Activated T-helper 9 cell treated with anti-CD3 and anti-CD28 coated beads, Interleukin-2, amount 50 U/mL, for 16 hours (primary cell): ENCODE data around the gene PARP15.
"Not testable (repeated sequence)": the region's sequence is repeated elsewhere in the genome, so short reads cannot be mapped to it uniquely, and the experiment has no call there.

Source experiments
- DNase-seq: peaks from one replicate; pipeline ENCODE4 v3.0.0-alpha.2; 2020; ENCODE audit warnings: low read depth

Gene PARP15

GRCh38 chr3:122668930-122669730 is 91.7 kb downstream of the PARP15 start:
- no peak for DNase-seq

DNA sequence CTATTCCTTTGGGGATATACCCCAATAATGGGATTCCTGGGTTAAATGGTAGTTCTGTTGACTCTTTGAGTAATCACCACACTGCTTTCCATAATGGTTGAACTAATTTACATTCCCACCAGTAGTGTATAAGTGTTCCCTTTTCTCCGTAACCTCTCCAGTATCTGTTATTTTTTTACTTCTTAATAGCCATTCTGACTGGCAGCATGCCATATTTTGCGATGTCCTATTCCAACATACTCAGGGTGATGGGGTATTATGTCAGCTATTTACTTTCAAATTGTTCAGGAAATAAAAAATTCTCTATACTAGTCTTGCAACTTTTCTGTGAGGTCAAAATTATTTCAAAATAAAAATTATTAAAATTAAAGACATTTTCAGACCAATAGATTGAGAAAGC is 94.1 kb downstream of the PARP15 start:
- no peak for DNase-seq

- no peak for DNase-seq
Observed at GRCh38 chr3:122674339-122674738, 96.9 kb downstream of the PARP15 start.

- DNase-seq: no peak
Observed at GRCh38 chr3:122676759-122677158, 99.3 kb downstream of the PARP15 start.

DNA sequence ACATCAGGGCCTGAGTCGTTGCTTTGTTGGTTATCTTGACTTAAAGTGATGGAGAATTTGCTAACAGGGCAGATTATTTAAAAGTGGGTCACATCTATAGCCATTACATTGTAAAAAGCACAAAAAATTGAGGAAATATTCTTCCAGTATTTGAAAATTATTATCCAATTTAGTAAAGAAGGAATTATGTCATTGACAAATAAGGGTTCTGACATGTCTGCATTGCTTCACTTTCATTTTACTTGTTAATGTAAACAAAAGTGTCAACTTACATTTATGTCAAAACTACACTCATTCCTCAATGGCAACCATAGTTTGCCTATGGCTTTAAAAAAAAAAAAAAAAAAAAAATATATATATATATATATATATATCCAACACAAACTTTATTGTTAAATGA is 99.8 kb downstream of the PARP15 start:
- no peak for DNase-seq

DNA sequence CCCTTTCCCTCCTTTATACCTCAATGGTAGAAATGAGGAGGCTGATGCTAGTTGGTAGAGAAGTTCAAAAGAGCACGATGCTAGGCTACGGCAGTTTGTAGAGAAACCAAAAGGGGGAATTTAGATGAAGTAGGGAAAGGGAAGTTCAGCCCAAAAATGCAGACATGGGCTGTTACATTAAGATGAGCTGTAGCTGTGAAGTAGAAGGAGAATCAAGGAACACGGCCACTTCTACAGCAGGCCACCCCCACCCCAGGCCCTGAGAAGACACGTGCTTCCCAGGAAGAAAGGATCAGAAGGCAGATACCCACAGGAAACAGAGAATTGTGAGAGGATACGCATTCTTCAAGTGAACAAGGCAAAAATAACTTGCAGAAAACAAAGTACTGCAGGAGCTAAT is 101.1 kb downstream of the PARP15 start:
- no peak for DNase-seq

GRCh38 chr3:122679085-122679881 is 101.8 kb downstream of the PARP15 start:
- DNase-seq: peak; percentile 66

- no peak for DNase-seq
Observed at GRCh38 chr3:122679882-122680474, 102.5 kb downstream of the PARP15 start.

GRCh38 chr3:122680475-122681283 is 103.2 kb downstream of the PARP15 start, which contains the start of gene PARP14:
Gene PARP14, plus strand, starts transcription at chr3:122680839. Its CDS starts 45 bp downstream, at chr3:122680884.
- DNase-seq: peak; percentile 50

DNA sequence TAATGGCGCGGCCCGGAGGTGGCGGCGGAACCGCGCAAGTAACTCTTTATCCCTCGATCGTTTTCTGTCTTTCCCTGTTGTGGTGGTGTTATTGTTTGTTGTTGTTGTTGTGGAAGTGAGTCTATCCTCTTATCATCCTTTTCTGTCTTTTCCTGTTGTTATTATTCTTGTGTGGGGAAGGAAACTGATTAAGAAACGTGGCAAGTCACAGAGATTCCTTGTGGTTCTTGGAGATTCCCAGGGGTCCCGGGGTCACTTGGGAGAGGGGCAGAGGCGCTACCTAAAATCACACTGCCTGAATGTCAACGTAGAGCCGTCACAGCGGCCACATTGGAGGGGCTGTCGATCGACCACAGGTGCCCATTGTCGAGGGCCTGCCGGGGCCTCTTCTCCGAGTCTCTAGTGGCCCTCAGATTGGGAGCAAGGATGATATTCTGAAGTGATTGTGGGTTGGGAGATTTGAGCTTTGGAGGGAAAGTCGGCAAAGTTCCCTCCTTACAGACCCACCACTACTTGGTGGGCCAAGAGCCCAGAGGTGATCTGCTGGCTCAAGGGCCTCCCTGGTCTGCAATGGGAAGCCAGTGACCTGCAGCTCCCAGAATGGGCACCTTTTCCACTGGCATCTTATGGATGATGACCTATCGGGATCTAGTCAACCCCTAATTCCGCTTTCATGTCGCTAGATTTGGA is 104.0 kb downstream of the PARP15 start:
- no peak for DNase-seq

- DNase-seq: no peak
Observed at GRCh38 chr3:122681974-122682409, 104.5 kb downstream of the PARP15 start.

DNA sequence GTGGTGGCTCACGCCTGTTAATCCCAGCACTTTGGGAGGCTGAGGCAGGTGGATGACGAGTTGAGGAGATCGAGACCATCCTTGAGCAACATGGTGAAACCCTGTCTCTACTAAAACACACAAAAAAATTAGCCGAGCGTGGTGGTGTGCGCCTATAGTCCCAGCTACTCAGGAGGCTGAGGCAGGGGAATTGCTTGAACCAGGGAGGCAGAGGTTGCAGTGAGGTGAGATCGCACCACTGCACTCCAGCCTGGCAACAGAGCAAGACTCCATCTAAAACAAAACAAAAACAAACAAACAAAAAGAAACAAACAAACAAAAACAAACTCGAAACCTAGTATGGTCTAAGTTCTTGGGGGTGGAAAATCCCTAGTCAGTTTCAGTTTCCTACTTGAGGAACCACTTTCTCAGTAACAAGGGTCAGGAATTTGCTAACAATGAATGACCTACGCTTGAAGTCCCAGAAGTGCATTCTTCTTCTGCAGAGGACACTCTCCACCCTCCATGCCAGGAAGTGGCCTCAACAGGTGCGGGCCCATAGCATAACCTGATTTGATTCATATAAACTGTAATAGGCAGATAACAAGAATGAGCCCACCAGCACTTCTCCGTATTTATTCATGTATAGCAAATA is 105.4 kb downstream of the PARP15 start:
- not testable (repeated sequence) for DNase-seq

GRCh38 chr3:122687298-122687697 is 109.8 kb downstream of the PARP15 start:
- DNase-seq: no peak
